SU-DHL-6 (cell line): Measurements from ENCODE around the gene SLC44A5.

Experiments used
- H2AFZ ChIP-seq: fragments of 200-600 bp; sonication (generic); 2 replicates; pipeline ENCODE4 v1.6.1; 2014; ENCODE audit warnings: low read depth, mild to moderate bottlenecking, moderate library complexity, mixed read lengths, antibody characterized with exemption, low read length; ENCODE audit not compliant: severe bottlenecking
- H3F3A ChIP-seq: fragments of 200-600 bp; shearing (Covaris generic); 2 replicates; pipeline ENCODE4 v1.6.0; 2016; ENCODE audit warnings: antibody characterized with exemption, mild to moderate bottlenecking; ENCODE audit not compliant: insufficient read depth
- H3K27ac ChIP-seq: fragments of 200-600 bp; sonication (generic); 2 replicates; pipeline ENCODE4 v1.5.1; 2016; ENCODE audit warnings: low read depth, mild to moderate bottlenecking, low read length, moderate library complexity, mixed read lengths
- H3K27me3 ChIP-seq: fragments of 200-600 bp; sonication (generic), shearing (Covaris generic); 2 replicates; pipeline ENCODE4 v1.6.0; 2014; ENCODE audit warnings: mild to moderate bottlenecking, low read length
- H3K36me3 ChIP-seq: fragments of 200-600 bp; sonication (generic); 2 replicates; pipeline ENCODE4 v1.6.1; 2014; ENCODE audit warnings: mild to moderate bottlenecking, low read length, mixed read lengths
- H3K4me2 ChIP-seq: fragments of 300-600, 200-600 bp; shearing (Covaris generic), sonication (generic); 2 replicates; pipeline ENCODE4 v1.6.0; 2014; ENCODE audit warnings: low read length, low read depth, mild to moderate bottlenecking; ENCODE audit not compliant: poor library complexity, severe bottlenecking
- H3K4me3 ChIP-seq: fragments of 200-600 bp; sonication (generic); 2 replicates; pipeline ENCODE4 v1.5.1; 2014; ENCODE audit warnings: antibody characterized with exemption, low read length, mild to moderate bottlenecking, mixed read lengths; ENCODE audit not compliant: insufficient read depth, poor library complexity, severe bottlenecking
- H3K79me2 ChIP-seq: fragments of 200-600 bp; sonication (generic); 2 replicates; pipeline ENCODE4 v1.6.1; 2014; ENCODE audit warnings: mild to moderate bottlenecking, low read length, moderate library complexity; ENCODE audit not compliant: insufficient read depth
- H3K9ac ChIP-seq: fragments of 200-600 bp; sonication (generic); 2 replicates; pipeline ENCODE4 v1.7.0; 2014; ENCODE audit warnings: mild to moderate bottlenecking, low read length
- H3K9me2 ChIP-seq: fragments of 200-600 bp; sonication (generic); replicated peaks from 2 replicates; pipeline ENCODE4 v1.6.1; 2014; ENCODE audit warnings: low read length; ENCODE audit not compliant: insufficient read depth
- H3K9me3 ChIP-seq: fragments of 200-600 bp; sonication (generic); 2 replicates; pipeline ENCODE4 v1.6.1; 2014; ENCODE audit warnings: low read length, mixed read lengths; ENCODE audit not compliant: insufficient read depth
- H4K20me1 ChIP-seq: fragments of 200-600 bp; sonication (generic); 2 replicates; pipeline ENCODE4 v1.6.1; 2014; ENCODE audit warnings: low read depth, mild to moderate bottlenecking, antibody characterized with exemption, low read length, moderate library complexity, mixed read lengths
- CTCF ChIP-seq: fragments of 200-600 bp; sonication (generic); IDR thresholded peaks from one replicate; pipeline ENCODE4 v1.5.1; 2017; ENCODE audit warnings: antibody characterized with exemption, mild to moderate bottlenecking, low read length, moderate library complexity; ENCODE audit not compliant: insufficient read depth, poor library complexity, severe bottlenecking
- EZH2phosphoT487 ChIP-seq: fragments of 200-600 bp; sonication (generic), shearing (Covaris generic); conservative IDR thresholded peaks from 2 replicates; pipeline ENCODE4 v1.6.1; 2018; ENCODE audit warnings: mild to moderate bottlenecking, antibody characterized with exemption, low read length, moderate library complexity, mixed read lengths

The SLC44A5 gene

GRCh38 chr1:75643460-75643859, 32.5 kb upstream of the SLC44A5 start:
- H3K9me3 ChIP-seq, result no peaks in the 10 kb centered on the region
- TF ChIP-seq EZH2phosphoT487 (no peak), CTCF (no peak)
- no peaks in the 10 kb centered on the region for H4K20me1 ChIP-seq

GRCh38 chr1:75641325-75641724, 30.4 kb upstream of the SLC44A5 start:
- Histone ChIP-seq H3K27ac (no peak overlapping the region), H3K79me2 (no peaks in the 10 kb centered on the region), H3F3A (no peaks in the 10 kb centered on the region), H3K9me2 (no peaks in the 10 kb centered on the region), H3K9me3 (no peaks in the 10 kb centered on the region), H4K20me1 (no peaks in the 10 kb centered on the region), H2AFZ (no peak overlapping the region), H3K4me2 (no peak overlapping the region), H3K27me3 (no peaks in the 10 kb centered on the region), H3K4me3 (no peak overlapping the region), H3K36me3 (no peaks in the 10 kb centered on the region), H3K9ac (no peak overlapping the region)
- TF ChIP-seq EZH2phosphoT487 (no peak), CTCF (no peak)

More at GRCh38 chr1:75643460-75643859, 32.5 kb upstream of the SLC44A5 start:
- Histone ChIP-seq H3K36me3 (no peaks in the 10 kb centered on the region), H3K27me3 (no peaks in the 10 kb centered on the region), H3K79me2 (no peaks in the 10 kb centered on the region), H3K9me2 (no peaks in the 10 kb centered on the region), H3K4me2 (no peak overlapping the region), H3K27ac (no peak overlapping the region), H3K9ac (no peak overlapping the region), H3F3A (no peaks in the 10 kb centered on the region), H2AFZ (no peak overlapping the region), H3K4me3 (no peak overlapping the region)

GRCh38 chr1:75640137-75640536, 29.2 kb upstream of the SLC44A5 start:
- H2AFZ ChIP-seq, result no peak overlapping the region
- H3K9ac ChIP-seq, result no peak overlapping the region
- no peak overlapping the region for H3K27ac ChIP-seq
- no peaks in the 10 kb centered on the region for H3K36me3 ChIP-seq
- TF ChIP-seq CTCF, result no peak
- TF ChIP-seq EZH2phosphoT487, result no peak
- no peaks in the 10 kb centered on the region for H3K27me3 ChIP-seq
- no peak overlapping the region for H3K4me2 ChIP-seq
- H3K9me3 ChIP-seq, result no peaks in the 10 kb centered on the region
- no peaks in the 10 kb centered on the region for H3F3A ChIP-seq
- H3K9me2 ChIP-seq, result no peaks in the 10 kb centered on the region
- no peaks in the 10 kb centered on the region for H3K79me2 ChIP-seq
- H4K20me1 ChIP-seq, result no peaks in the 10 kb centered on the region
- no peak overlapping the region for H3K4me3 ChIP-seq
